ENCODE data around the gene KREMEN1. TPM values are rescaled to one million over a fixed set of nuclear protein-coding genes. Genes with fewer than 3 reads are reported as not detected.

KREMEN1 gene
- total RNA-seq, 1 donor from 2014 or later, result 0.53 TPM

DNA sequence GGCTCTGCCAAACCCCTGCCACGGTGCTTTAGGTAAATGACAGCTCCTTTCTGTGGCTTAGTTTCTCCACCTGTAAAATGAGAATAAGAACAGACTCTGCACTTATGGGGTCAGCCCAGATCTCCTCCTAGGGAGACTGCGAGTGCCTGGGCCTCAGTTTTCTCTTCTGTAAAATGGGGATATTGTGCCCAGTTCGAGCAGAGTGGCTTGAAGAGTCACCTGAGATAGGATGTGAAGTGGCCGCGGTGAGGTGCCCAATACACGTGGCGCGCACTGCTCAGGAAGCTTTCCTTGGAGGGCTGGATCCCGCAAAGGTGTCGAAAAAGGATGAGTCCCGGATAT is 132.4 kb downstream of the KREMEN1 start:
- DNase-seq (ENCODE audit: low read depth, low spot score), result no peak

GRCh38 chr22:29205594-29206371 is 132.9 kb downstream of the KREMEN1 start, which contains the start of gene EMID1:
Gene EMID1, plus strand, starts transcription at chr22:29205896. Its CDS starts 143 bp downstream, at chr22:29206039.
- DNase-seq (ENCODE audit: low read depth, low spot score), result no peak

GRCh38 chr22:29206372-29207242 is 133.8 kb downstream of the KREMEN1 start:
- DNase-seq (ENCODE audit: low read depth, low spot score), result no peak

- DNase-seq (ENCODE audit: low read depth, low spot score), result no peak
Observed at GRCh38 chr22:29207243-29207550, 134.4 kb downstream of the KREMEN1 start.

DNA sequence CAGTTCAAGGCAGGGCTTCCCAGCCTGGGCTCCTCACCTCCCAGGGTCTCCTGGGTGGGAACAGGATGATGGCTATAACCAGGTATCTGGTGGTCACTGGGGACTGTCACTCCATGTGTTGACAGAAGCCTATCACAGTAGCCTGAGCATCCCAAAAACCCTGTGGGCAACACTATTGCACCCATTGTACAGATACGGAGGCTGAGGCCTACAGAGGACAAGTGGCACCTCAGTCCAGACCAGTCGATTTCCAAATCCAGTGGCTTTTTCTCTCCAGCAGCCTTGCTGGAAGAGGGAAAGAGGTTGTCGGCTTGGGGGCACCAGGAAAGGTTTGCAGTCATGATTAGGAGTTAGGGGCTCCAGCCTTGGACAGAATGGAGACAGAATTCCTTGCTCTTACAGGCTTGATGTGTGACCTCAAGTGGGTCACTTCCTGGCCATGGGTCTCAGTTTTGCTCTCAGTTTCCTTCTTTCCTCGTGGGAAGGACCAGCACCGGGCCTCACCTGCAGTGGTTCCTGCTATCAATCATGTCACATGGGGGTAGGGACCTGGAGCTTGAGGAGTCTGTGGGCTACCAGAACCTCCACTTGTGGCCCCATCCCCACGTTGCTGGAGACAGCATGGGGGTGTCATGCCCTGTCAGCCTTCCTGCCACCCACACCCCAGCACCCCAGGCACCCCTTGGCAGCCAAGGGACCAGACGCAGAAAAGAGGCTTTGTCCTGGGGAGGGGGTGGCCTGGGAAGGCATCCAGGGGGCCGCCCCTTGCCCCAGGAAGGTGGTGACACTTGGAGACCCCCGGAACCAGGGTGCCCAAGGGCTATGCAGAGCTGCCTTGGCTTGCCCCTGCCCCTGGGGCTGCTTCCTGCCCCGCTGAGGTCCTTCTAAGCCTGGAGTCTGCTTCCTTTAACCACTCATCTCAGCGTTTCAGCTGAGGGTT is 135.0 kb downstream of the KREMEN1 start:
- DNase-seq (ENCODE audit: low read depth, low spot score), result no peak

GRCh38 chr22:29208502-29208862 is 135.6 kb downstream of the KREMEN1 start:
- no peak for DNase-seq (ENCODE audit: low read depth, low spot score)

DNA sequence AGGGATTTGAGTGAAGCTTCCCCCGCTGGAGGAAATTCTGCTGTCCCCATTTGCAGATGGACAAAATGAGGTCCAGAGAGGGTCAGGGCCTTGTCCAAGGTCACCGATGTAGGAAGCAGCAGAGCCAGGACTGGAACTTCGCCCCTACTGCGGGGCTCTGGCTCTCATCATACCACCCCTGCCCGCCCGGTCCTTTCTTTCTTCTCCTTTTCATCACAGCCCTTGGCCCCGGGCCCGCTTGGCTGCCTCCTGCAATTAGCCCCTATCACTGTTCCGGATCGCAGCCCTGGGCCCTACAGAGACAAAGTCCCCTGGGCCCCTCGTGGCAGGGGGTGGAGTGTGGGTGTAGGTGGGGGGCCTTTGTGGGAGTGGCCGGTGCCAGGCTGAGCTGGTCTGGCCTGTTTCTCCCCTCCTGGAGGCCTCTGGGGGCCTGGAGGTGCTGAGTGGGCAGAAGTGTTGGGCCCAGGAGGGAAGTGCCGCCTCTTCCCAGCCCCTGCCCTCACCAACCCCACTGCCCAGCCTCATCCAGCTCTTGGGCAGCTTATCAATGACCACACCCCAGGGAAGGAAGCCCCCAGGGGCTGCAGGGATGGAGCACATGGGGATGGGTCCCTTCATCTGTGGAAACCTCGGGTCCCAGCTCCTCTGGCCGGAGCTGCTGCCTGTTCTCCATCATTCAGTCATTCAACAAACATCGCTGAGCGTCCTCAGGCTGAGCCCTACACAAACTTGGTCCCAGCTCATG is 136.2 kb downstream of the KREMEN1 start:
- no peak for DNase-seq (ENCODE audit: low read depth, low spot score)

GRCh38 chr22:29209624-29209929 is 136.7 kb downstream of the KREMEN1 start:
- DNase-seq (ENCODE audit: low read depth, low spot score), result no peak

GRCh38 chr22:29211066-29211465 is 138.2 kb downstream of the KREMEN1 start:
- DNase-seq (ENCODE audit: low read depth, low spot score), result no peak

DNA sequence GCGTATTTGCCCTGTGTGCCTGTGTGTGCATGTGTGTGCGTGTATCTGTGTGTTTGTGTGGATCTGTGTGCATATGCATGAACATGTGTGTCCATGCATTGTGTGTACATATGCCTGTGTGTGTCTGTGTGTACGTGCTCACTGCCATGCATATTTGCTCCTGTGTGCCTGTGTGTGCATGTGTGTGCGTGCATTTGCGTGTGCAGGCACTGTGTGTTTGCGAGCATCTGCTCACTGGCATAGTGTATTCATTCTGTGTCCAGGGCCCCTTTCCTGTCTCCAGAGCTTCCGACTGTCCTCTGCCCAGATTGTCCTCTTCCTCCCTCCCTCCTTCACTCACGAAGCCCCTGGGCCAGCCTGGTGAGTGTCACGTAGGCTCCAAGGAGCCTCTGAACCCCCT is 138.6 kb downstream of the KREMEN1 start:
- DNase-seq (ENCODE audit: low read depth, low spot score), result no peak

DNA sequence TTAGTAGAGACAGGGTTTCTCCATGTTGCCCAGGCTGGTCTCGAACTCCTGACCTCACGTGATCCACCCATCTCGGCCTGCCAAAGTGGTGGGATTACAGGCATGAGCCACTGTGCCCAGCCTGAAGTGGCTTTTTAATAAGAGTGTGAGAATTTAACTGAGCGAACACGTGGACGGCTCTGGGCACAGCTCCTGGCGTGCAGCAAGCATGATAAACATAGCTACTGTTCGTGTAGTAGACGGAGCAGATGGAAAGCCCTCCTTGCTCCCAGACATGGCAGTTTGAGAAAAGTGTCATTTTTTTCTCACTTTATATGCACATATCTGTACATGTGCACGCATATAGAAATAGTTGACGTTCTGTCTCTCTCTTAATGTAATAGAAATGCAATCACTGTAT is 139.9 kb downstream of the KREMEN1 start:
- DNase-seq (ENCODE audit: low read depth, low spot score), result no peak

GRCh38 chr22:29213493-29213892 is 140.7 kb downstream of the KREMEN1 start:
- DNase-seq (ENCODE audit: low read depth, low spot score), result no peak

- DNase-seq (ENCODE audit: low read depth, low spot score), result no peak
Observed at GRCh38 chr22:29214232-29214631, 141.4 kb downstream of the KREMEN1 start.

DNA sequence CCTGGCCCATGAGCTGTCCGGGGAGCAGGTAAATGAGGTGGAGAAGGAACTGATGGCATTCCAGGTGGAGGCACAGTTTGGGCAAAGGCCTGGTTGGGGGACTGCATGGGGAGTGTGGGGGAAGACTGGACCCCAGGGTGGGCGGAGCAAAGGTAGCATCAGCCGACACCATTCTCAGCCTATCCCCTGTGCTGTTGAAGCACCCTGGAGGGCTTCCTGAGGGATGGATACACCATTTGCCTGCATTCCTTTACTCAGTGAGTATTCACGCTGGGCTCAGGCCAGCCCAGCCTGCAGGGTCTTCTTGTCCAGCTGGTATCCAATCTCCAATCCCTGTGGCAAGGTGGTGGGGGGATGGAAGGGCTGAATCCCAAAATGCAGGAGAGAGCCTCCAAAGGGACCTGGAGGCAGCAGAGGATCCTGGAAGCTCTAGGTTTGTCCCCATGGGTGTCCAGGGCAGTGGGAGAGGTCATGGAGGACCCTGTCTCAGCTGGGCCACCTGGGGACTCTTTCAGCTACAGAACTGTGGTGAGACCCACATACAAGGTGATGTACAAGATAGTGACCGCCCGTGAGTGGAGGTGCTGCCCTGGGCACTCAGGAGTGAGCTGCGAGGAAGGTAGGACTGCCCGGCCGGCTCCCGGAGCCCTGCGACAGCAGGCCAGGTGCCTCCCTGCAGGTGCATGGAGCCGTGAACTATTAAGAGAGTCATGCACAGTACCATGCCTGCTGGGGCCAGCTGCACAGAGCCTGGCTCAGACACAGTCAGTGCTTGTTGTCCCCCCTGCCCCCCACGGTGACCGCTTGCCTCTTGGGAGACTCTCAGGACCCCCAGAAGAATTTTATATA is 142.4 kb downstream of the KREMEN1 start:
- no peak for DNase-seq (ENCODE audit: low read depth, low spot score)

DNA sequence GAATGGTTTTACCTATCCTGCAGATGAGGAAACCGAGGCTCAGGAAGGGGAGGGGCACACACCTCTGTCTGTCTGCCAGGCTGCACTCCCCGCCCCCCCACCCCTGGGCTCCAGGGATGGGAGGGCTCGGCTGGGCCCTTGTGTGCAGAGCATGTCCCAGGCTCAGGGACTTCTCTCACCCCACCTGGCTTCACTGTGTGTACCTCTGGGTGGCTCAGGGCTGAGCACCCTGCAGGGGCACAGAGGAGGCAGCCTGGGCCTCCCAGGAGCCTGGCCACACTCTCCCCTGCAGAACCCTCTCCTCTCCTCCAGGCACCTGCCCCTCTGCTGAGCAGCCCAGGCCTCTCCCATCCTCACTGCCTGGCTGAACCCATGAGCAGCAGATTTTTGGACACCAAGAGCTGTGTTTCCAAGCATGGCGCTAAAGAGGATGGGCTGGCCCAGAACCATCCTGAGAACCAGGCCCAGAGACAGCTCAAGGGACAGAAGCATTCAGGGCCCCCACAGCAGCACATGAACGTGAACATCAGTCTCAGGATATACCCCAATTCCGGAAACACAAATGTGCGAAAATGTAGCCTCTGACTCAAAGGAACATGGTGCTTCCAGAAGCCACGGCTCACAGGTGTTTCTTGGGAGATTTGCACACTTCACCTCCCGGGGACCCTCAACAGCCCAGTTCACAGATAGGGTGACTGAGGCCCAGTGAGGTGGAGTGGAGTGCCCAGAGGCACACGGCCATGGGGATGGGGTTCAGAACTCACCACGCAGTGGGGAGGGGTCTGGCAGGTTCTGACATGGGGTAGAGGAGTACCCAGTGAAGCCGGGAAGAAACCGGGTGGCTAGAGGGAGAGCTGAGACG is 143.4 kb downstream of the KREMEN1 start:
- no peak for DNase-seq (ENCODE audit: low read depth, low spot score)

DNA sequence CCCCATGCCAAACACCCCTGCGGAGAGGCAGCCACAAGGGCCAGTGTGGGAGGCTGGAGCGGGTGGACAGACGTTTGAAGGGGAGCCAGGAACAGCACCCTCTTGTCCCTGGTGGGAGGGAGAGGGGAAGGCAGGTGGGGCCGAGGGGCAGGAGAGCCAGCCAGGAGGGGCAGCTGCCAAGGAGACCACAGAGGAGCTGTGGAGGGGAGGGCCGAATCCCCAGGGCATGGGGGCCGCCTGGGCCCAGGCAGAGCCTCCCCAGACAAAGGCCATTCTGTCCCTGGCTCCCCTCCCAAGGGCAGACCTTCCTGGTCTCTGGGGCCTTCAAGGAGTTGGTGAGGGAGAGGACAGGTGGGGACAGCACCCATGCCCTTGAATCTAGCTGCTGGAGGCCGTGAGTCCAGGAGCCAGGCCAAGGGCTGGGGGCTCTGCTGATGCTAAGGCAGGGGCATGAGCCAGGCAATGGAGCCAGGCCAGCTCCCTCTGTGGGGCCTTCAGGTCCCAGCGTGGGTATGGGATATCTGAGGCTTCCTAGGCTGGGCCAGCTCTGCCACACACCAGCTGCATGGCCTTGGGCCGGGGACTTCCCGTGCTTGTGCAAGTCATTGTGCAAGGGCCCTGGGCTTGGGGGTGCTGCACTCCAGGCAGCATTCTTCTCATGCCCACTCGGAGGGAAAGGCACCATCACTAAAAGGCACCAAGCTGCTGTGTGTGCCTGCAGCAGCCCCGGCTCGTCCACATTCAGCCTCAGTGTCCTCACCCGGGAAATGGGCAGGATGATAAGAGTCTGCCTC is 144.2 kb downstream of the KREMEN1 start:
- DNase-seq (ENCODE audit: low read depth, low spot score), result no peak
